ENCODE measurements around the gene CHMP5.

CHMP5 gene

DNA sequence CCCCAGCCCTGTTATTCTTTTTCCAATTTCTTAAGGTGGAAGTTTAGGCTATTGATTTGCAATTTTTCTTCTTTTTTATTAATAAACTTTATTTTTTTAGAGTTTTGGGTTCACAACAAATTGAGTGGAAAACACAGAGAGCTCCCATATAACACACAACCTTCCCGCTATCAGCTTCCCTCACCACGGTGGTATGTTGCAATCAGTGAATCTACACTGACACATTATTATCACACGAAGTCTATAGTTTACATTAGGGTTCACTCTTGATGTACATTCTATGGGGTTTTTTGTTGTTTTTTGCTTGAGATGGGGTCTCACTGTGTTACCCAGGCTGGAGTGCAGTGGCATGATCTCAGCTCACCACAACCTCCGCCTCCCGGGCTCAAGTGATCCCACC lies 20.7 kb downstream of the CHMP5 start:
- Mint-ChIP-seq H3K9me3 (no peaks in the 10 kb centered on the region), H3K4me3 (no peak overlapping the region), H3K36me3 (ENCODE audit: low read depth) (peaks cover 8% of the 10 kb centered on the region), H3K27ac (no peak overlapping the region), H3K4me1 (peaks cover 20% of the 10 kb centered on the region), H3K27me3 (peaks cover 3% of the 10 kb centered on the region)
- DNase-seq (no peak), ATAC-seq (no peak)

DNA sequence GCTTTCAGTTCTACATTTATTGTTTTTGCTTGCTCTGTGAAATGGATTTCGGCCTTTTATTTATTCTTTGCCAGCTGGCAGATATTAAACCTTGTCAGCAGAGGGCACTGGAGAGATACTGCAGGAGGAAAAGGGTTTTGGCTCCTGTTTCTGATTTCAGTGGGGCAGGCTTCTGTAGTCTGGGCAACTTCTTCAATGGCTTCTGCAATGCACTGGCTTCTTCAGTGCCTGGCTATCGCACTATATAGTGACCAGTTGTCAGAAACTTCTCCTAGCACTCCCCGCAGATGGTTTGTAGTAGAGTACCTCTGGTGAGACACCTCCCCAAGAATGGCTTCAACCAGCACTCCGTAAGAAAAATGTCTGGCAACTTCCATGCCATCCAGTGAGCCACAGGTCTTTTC lies 22.2 kb downstream of the CHMP5 start:
- DNase-seq (peak; percentile 39), ATAC-seq (no peak)
- H3K9me3 Mint-ChIP-seq: no peaks in the 10 kb centered on the region
- peaks cover 36% of the 10 kb centered on the region for H3K4me1 Mint-ChIP-seq
- H3K36me3 Mint-ChIP-seq (ENCODE audit: low read depth): peaks cover 15% of the 10 kb centered on the region
- peaks cover 3% of the 10 kb centered on the region for H3K27me3 Mint-ChIP-seq
- H3K4me3 Mint-ChIP-seq: no peak overlapping the region
- peak overlapping the region; percentile 68 for H3K27ac Mint-ChIP-seq

DNA sequence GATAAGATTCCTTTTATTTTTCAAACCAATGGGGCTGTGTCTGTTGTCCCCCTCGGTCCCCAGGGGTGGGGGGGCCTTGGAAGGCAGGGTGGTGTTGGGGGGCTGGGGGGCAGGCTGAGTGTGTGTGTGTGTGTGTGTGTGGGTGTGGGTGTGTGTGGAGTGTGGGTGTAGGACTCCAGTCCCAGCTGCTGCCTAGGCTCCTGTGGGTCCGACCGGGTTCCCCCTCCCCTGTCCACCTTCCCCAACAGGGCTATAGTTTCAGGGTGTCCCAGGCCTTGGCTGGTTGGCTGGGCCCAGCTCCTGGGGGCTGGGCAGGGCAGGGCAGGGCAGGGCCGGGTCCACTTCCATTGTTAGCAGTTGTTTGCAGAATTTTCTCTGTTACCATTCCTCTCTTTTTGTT lies 23.4 kb downstream of the CHMP5 start:
- Mint-ChIP-seq H3K27me3 (peaks cover 3% of the 10 kb centered on the region), H3K27ac (peak overlapping the region; percentile 65), H3K9me3 (no peaks in the 10 kb centered on the region), H3K4me3 (no peak overlapping the region), H3K36me3 (ENCODE audit: low read depth) (peaks cover 22% of the 10 kb centered on the region), H3K4me1 (peaks cover 48% of the 10 kb centered on the region)
- DNase-seq: no peak
- ATAC-seq: no peak

DNA sequence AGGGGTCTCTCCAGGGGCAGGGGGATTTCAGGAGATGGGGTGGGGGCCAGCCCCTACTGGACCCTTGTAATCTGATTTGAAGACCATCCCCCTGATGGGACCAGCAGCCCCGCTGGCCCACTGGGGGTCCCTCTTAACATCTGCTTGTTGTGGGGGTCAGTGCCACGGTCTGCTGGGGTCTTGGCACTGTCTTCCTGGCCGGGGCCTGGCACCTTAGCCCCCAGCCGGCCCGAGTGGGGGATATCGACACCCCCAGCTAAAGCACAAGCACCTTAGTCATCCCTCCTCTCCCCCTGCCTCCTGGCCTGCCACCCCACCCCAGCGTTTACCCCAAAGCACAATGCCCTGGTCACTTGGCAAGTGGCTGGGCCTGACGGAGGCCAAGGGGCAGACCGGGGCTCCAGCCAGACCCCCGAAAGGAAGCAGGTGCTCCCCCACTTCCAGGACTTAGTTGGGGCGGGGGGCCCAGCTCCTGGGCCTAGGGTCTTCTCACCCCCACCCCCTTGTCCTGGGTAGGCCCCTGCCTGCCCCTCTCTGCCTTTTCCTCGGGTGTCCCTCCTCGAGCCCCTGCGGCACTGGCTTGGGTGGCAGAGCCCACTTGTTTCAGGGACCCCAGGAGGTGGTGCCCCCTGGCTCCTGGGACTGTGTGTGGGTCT lies 24.1 kb downstream of the CHMP5 start:
- ATAC-seq: no peak
- H3K4me1 Mint-ChIP-seq: peaks cover 55% of the 10 kb centered on the region
- DNase-seq: no peak
- peaks cover 28% of the 10 kb centered on the region for H3K36me3 Mint-ChIP-seq (ENCODE audit: low read depth)
- no peaks in the 10 kb centered on the region for H3K9me3 Mint-ChIP-seq
- H3K4me3 Mint-ChIP-seq: peak overlapping the region; percentile 96
- peaks cover 3% of the 10 kb centered on the region for H3K27me3 Mint-ChIP-seq
- peak overlapping the region; percentile 100 for H3K27ac Mint-ChIP-seq

DNA sequence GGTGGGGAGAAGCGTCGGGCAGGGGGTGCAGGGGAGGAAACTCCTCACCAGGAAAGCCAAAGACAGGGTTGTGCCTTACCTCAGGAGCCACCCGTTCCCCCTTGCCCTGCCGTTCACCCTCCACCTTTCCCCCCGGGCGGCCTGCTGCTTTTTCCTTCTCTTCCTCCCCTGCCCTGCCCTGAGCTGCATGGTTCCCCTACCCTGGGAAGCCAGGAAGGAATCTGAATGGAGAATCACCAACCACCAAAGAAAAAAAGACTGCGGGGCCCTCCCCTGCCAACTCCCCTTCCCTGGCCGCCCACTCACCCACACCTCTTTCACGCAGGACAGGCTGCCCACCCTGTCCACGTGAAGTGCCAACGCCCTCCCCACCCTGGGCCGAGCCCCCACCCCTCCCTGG lies 24.6 kb downstream of the CHMP5 start:
- Mint-ChIP-seq H3K4me1 (peaks cover 60% of the 10 kb centered on the region), H3K27ac (peak overlapping the region; percentile 100), H3K9me3 (no peaks in the 10 kb centered on the region), H3K27me3 (peaks cover 3% of the 10 kb centered on the region), H3K36me3 (ENCODE audit: low read depth) (peaks cover 33% of the 10 kb centered on the region), H3K4me3 (peak overlapping the region; percentile 96)
- DNase-seq (peak; percentile 50), ATAC-seq (no peak)

DNA sequence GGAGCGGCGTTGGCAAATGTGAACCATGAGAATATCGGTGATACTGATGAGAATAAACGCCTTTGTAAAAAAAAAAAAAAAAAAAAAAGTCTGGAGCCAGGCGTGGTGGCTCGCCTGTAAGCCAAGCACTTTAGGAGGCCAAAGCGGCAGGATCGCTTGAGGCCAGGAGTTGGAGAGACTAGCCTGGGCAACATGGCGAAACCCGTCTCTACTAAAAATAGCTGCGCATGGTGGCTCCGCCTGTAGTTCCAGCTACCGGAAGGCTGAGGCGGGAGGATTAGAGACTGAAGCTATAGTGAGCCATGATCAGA lies 25.0 kb downstream of the CHMP5 start:
- Mint-ChIP-seq H3K36me3 (ENCODE audit: low read depth) (peaks cover 37% of the 10 kb centered on the region), H3K27me3 (peaks cover 3% of the 10 kb centered on the region), H3K4me1 (peaks cover 64% of the 10 kb centered on the region), H3K4me3 (peak overlapping the region; percentile 96), H3K27ac (peak overlapping the region; percentile 100), H3K9me3 (no peaks in the 10 kb centered on the region)
- DNase-seq (no peak), ATAC-seq (no peak)

DNA sequence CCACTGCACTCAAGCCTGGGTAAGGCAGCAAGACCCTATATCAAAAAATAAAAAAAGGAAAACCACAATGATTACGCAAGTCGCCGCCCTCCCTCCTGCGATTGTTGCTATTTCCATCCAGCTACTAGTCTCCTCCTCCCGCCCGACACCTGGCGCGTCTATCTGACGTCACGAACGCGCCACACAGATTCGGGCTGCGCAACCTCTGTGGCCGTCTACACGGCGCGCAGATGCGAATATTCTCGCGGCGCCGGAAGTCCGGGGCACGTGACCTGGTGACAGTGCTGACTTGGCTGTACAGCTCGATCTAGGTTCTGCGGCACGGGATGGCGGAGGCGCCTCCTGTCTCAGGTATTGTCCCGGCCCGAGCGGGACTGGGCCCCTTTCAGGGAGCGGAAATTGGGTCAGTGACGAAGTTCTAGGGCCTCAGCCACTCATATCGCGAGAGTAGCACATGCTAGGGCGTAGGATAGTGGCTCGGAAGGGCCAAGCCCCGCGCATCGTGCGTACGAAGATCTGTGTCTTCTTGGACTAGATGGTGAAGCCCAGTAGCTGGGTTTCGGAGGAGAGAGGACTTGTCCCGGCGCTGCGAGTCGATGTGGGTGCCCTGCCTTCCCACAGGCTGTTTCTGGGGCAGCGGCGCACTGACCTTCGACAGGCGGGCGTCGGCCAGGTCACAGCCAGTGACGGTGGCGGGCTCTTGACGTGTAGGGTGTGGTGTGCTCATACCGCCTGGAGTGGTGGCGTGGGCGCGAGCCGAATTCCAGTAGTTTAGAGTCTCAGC lies 25.6 kb downstream of the CHMP5 start, which contains the start of gene NFX1:
Gene NFX1 (plus strand): TSS at position 270 of the 784 bp plus-strand sequence. CDS start 57 bp downstream, at position 327.
- H3K4me3 Mint-ChIP-seq: peak within 1 kb of the TSS; percentile 96
- peak within 1 kb of the TSS; percentile 100 for H3K27ac Mint-ChIP-seq
- DNase-seq: peak; percentile 98
- peak; percentile 95 for ATAC-seq
- peaks cover 40% of the 10 kb centered on the region for H3K36me3 Mint-ChIP-seq (ENCODE audit: low read depth)
- no peaks in the 10 kb centered on the region for H3K9me3 Mint-ChIP-seq
- peaks cover 68% of the 10 kb centered on the region for H3K4me1 Mint-ChIP-seq
- peaks cover 3% of the 10 kb centered on the region for H3K27me3 Mint-ChIP-seq

DNA sequence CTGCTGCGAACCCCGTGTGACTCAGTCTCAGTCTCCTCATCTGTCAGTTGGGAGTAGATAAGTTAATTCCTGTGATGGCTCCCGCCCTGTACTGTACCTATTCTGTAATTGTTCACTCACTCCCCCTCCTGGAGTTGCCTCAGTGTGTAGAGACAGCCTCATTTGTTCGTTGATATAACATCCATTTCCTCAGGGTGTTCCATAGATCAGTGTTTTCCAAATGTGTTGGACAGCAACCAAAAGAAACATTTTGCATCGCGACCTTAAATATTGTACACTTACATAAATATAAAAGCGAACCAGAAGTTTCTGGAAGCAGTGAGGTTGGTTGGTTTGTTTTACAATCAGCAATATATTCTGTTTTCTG lies 26.2 kb downstream of the CHMP5 start:
- no peak for DNase-seq
- no peaks in the 10 kb centered on the region for H3K9me3 Mint-ChIP-seq
- H3K4me1 Mint-ChIP-seq: peaks cover 73% of the 10 kb centered on the region
- peaks cover 3% of the 10 kb centered on the region for H3K27me3 Mint-ChIP-seq
- H3K4me3 Mint-ChIP-seq: peak overlapping the region; percentile 96
- no peak for ATAC-seq
- peaks cover 43% of the 10 kb centered on the region for H3K36me3 Mint-ChIP-seq (ENCODE audit: low read depth)
- H3K27ac Mint-ChIP-seq: peak overlapping the region; percentile 100

DNA sequence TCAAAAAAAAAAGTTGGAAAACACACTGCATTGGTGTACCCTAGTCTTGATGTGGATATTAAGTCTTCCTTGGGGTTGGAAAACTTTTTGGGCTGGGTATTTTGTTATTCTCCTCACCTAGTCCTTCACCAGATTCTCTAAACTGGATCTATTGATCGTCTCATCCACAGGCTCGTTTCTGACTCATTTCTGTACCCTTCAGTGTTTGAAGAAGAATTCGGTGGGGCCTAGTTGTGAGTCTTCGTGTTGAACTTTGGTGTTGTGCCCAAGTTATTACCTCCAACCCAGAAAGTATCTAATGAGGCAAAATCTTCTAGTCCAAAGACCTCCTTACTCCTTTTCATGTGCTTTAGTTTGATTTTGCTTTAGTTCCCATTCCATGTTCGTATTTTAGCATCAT lies 27.1 kb downstream of the CHMP5 start:
- DNase-seq: no peak

DNA sequence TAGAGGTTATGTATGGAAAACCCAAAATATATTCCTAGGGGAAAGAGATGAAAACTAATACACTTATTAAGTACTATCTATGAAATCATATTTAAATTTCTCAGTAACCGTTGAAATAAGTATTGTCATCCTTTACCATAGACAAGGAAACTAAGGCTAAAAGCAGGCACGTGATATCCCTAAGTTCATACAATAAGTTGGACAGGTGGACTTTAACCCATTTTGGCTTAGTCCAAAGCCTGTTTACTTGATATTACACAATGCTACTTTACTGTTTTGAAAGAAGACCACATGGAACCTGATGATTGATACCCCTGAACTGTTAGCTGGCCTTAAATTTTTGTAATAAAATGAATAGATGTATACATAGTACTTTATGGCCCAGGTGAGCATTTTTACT lies 28.9 kb downstream of the CHMP5 start:
- Mint-ChIP-seq H3K27me3 (peaks cover 3% of the 10 kb centered on the region), H3K27ac (peak overlapping the region; percentile 100), H3K4me1 (peaks cover 88% of the 10 kb centered on the region), H3K4me3 (no peak overlapping the region), H3K36me3 (ENCODE audit: low read depth) (peaks cover 71% of the 10 kb centered on the region), H3K9me3 (no peaks in the 10 kb centered on the region)
- no peak for ATAC-seq
- no peak for DNase-seq

More for the DNA sequence above, 27.1 kb downstream of the CHMP5 start:
- no peak for ATAC-seq
- peaks cover 52% of the 10 kb centered on the region for H3K36me3 Mint-ChIP-seq (ENCODE audit: low read depth)
- no peaks in the 10 kb centered on the region for H3K9me3 Mint-ChIP-seq
- peak overlapping the region; percentile 96 for H3K4me3 Mint-ChIP-seq
- peaks cover 3% of the 10 kb centered on the region for H3K27me3 Mint-ChIP-seq
- peak overlapping the region; percentile 100 for H3K27ac Mint-ChIP-seq
- H3K4me1 Mint-ChIP-seq: peaks cover 80% of the 10 kb centered on the region

DNA sequence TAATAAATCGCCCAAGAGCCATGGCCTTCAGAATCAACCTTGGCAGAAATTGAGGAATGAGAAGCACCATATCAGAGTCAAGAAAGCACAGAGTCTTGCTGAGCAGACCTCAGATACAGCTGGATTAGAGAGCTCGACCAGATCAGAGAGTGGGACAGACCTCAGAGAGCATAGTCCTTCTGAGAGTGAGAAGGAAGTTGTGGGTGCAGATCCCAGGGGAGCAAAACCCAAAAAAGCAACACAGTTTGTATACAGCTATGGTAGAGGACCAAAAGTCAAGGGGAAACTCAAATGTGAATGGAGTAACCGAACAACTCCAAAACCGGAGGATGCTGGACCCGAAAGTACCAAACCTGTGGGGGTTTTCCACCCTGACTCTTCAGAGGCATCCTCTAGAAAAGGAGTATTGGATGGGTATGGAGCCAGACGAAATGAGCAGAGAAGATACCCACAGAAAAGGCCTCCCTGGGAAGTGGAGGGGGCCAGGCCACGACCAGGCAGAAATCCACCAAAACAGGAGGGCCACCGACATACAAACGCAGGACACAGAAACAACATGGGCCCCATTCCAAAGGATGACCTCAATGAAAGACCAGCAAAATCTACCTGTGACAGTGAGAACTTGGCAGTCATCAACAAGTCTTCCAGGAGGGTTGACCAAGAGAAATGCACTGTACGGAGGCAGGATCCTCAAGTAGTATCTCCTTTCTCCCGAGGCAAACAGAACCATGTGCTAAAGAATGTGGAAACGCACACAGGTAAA lies 30.0 kb downstream of the CHMP5 start:
- Mint-ChIP-seq H3K9me3 (no peaks in the 10 kb centered on the region), H3K27ac (peak overlapping the region; percentile 68), H3K4me1 (peaks cover 95% of the 10 kb centered on the region), H3K27me3 (peaks cover 3% of the 10 kb centered on the region), H3K4me3 (peak overlapping the region; percentile 13), H3K36me3 (ENCODE audit: low read depth) (peaks cover 81% of the 10 kb centered on the region)
- ATAC-seq (no peak), DNase-seq (no peak)

DNA sequence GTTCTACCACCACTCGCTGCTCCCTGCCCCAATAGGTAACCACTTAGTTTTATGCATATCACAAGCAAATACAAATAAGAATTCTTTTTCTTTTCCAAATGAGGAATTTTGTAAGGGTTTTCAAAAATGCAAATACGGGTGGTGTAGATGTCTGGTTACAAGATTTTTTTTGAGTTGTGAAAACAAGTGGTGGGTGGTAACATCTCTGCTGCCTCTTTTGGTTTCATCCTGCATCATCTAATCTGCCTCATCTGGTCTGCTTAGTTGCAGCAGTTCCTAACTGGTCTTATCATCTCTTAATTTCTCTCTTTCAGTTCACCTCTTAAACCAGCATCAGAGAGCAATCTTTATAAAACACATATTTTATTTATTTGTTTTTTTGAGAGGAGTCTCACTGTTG lies 30.7 kb downstream of the CHMP5 start:
- H3K9me3 Mint-ChIP-seq: no peaks in the 10 kb centered on the region
- peaks cover 80% of the 10 kb centered on the region for H3K36me3 Mint-ChIP-seq (ENCODE audit: low read depth)
- peak overlapping the region; percentile 64 for H3K4me3 Mint-ChIP-seq
- ATAC-seq (peak; percentile 30), DNase-seq (no peak)
- no peaks in the 10 kb centered on the region for H3K27me3 Mint-ChIP-seq
- H3K27ac Mint-ChIP-seq: peak overlapping the region; percentile 72
- peaks cover 91% of the 10 kb centered on the region for H3K4me1 Mint-ChIP-seq

DNA sequence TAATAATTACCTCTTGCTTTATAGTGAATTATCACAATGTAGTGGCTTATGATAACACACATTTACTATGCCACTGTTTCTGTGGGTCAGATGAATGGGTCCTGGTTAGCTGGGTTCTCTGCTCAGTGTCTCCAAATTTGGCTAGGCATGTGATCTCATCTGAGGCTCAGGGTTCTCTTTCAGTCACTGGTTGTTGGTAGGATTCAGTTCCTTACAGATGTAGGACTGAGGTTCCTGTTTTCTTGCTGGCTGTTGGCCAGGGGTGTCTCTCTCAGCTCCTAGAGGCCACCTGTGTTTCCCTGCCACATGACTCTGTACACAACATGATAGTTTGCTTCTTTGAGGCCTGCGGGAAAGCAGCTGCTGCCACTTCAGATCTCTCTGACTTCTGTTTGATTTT lies 32.6 kb downstream of the CHMP5 start:
- Mint-ChIP-seq H3K4me1 (peaks cover 72% of the 10 kb centered on the region), H3K27me3 (no peaks in the 10 kb centered on the region), H3K4me3 (peak overlapping the region; percentile 60), H3K9me3 (no peaks in the 10 kb centered on the region), H3K27ac (peak overlapping the region; percentile 79), H3K36me3 (ENCODE audit: low read depth) (peaks cover 75% of the 10 kb centered on the region)
- ATAC-seq (peak; percentile 48), DNase-seq (no peak)

DNA sequence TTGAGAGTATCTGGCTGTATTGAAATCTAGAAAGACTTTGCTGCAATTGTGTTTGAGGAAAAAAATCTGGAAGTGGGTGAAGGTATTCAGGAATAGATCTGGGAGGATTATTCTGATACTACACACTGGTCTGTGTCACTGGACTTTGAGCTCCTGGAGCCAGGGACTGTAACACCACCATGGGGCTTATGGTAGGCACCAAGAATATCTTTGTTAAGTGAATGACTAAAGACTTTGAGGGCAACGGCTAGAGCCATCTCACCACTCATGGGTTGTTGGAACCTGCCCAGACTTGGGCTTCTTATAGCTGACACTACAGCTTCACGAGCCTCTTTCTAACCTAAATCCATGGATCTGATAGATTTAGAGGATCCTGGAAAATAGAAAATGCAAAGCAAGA lies 35.7 kb downstream of the CHMP5 start:
- Mint-ChIP-seq H3K9me3 (no peaks in the 10 kb centered on the region), H3K27me3 (no peaks in the 10 kb centered on the region), H3K4me1 (peaks cover 46% of the 10 kb centered on the region), H3K27ac (no peak overlapping the region), H3K36me3 (ENCODE audit: low read depth) (peaks cover 63% of the 10 kb centered on the region), H3K4me3 (no peak overlapping the region)
- no peak for DNase-seq
- ATAC-seq: no peak

DNA sequence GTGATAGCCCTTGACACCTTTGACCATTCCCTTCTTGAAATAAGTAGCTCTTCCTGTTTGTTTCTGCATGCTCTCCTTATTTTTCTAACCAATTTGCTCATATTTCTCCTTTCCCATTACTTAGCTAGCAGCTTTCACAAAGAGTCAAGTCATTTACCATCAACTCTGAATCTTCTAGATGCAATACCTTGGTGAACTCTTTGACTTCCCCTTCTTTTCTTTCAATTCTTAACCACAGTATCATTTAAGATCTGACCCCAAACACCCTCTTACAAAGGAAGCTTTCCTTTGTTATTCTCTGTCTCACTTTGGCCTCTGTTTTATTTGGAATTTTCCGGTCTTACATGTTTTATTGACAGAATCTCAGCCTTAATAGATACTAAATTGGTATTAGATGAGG lies 39.5 kb downstream of the CHMP5 start:
- Mint-ChIP-seq H3K9me3 (no peaks in the 10 kb centered on the region), H3K4me3 (no peak overlapping the region), H3K27me3 (no peaks in the 10 kb centered on the region), H3K27ac (no peak overlapping the region), H3K36me3 (ENCODE audit: low read depth) (peaks cover 50% of the 10 kb centered on the region), H3K4me1 (peaks cover 11% of the 10 kb centered on the region)
- DNase-seq (no peak), ATAC-seq (no peak)

All from activated naive CD8-positive, alpha-beta T cell treated with anti-CD3 and anti-CD28 coated beads, Interleukin-2, amount 50 U/mL, for 24 hours (primary cell).